HG03066 (cell line): Measurements from ENCODE around the gene HOXA6.

Experiments used
- ATAC-seq: cut with Tn5 transposase; IDR thresholded peaks from one replicate; pipeline ENCODE4 v1.9.1; 2021; ENCODE audit warnings: low read depth; ENCODE audit not compliant: unreplicated experiment

The HOXA6 gene

DNA sequence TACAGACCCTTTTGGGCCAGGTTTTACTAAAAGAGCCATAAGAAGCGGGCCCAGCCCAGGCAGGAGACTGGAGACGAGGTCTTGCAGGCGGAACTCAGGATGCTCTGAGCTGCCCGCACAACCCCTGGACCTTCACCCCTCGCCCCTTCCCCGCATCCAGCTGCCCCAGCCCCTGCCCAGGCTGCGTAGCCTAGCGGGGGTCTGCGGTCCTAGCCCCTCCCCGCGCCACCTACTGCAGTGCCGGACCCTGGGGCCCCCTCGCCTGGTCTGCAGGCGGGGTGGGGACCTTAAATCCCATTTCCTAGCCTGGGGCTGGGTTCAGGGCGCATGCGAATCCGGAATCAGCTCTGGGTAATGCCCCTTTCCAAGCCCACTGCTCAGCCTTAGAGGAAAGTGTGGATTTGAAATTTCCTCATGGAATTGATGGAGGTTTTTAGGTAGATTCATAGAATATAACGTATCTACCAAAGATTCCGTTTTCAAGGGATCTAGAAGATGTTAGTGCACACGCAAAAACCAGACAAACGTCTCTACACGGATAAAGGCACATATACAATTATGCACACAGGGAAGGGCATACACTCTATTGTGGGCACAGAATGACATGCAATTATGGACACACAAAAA, 5.4 kb upstream of the HOXA6 start:
- ATAC-seq = no peak

DNA sequence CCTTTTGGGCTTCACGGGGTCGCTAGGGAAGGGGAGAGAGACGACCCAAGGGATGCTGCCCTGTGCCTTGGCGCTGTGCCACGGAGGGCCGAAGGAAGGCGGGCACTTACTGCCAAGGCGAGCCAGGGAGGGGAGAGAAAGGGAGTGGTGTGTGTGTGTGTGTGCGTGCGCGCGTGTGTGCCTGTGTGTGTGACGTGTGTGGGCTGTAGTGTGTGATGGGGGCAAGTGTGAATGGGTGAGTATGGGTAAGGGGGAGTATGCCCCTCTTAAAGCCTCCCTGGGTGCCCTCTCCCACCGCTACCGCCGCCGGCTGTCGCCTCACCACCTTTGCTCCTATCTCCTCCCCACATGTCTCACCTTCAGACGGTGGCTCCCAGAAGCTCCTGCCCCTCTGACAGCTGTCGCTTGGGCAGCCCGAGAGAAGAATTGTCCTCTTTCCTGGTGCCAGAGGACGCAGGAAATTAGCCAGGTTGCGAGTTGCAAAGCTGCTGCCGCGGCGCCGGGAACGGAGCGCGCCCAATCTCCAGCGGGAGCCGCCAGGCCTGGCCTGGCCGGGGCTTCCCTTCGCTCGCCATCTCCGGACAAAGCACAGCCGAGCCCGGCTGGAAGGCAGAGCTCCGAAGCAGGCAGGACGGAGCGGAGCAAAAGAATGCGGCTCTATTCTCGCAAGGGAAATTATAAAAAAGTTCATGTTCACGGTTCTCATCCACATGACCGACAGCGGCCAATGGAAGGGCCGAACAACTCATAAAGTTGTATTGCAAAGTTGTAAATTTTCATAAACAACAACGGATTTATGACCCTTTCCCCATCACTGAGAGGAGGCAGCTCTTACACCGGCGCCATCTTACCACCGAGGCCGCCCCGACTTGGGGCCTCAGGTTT, 4.6 kb upstream of the HOXA6 start, which contains the start of gene HOXA3:
Gene HOXA3 (minus strand): TSS at position 653 of the 885 bp plus-strand sequence. CDS start 41,943 bp downstream, outside the sequence.
- no peak for ATAC-seq

DNA sequence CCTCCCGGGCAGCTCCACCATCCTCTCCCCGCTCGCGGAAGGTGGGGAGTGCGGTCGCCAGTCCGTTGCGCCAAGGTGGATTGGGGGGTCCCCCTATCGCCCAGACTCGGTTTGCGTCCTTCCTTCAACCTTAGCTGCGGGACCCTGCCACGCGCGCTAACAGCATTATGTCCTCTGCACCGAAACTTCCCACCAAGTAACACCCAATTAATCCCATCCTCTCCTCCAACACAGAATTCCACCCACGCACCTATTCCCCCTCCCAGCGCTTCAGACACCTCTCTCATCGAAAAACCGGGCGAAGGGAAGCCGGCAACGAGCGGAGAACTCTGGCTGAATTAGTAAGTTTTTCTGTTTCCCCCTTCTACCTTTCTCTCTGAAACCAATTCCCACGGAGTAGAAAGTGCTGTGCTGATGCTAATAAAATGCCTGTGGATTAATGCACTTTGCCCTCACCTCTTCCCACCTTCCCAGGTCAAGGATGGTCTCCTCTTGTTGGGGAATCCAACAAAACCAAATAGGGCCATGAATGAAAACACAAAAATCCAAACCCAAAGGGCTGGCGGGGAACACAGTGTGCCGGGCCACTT, 3.9 kb upstream of the HOXA6 start:
- ATAC-seq = no peak

DNA sequence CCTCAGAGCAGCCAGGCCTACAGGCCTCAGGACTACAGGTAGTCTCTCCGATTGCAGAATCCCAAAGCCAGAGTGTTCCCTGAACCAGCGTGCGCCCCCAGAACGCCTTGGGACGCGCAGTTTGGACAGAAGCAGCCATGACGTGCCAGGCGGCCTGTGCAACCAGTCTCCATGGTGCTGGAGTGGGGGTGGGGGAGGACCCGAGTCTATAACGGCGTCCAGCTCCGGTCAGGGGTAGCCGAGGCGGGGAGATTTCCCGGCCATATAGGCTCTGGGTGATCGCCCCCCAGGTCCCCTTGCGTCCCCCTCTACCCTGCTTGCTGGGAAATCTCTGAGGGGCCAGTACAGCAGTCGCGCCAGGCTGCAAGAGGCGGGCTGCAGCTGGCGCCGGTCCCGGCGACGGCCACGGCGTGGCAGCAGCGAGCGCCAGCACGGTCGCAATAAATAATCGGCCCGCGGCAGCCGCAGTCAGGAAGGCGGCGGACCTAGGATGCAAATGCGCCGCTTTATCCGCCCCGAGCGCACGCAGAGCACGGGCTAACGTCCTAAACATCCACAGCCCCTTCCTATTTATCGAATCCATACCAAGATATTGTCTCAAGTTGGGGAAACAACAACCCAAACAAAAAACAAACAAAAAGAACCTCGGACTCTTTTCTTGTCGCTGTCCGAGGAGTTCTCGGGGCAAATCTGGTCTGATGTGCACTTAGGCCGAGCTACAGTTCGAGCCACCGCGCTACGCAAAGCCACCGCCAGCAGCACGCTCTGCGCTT, 3.2 kb upstream of the HOXA6 start:
- peak; percentile 71 for ATAC-seq

DNA sequence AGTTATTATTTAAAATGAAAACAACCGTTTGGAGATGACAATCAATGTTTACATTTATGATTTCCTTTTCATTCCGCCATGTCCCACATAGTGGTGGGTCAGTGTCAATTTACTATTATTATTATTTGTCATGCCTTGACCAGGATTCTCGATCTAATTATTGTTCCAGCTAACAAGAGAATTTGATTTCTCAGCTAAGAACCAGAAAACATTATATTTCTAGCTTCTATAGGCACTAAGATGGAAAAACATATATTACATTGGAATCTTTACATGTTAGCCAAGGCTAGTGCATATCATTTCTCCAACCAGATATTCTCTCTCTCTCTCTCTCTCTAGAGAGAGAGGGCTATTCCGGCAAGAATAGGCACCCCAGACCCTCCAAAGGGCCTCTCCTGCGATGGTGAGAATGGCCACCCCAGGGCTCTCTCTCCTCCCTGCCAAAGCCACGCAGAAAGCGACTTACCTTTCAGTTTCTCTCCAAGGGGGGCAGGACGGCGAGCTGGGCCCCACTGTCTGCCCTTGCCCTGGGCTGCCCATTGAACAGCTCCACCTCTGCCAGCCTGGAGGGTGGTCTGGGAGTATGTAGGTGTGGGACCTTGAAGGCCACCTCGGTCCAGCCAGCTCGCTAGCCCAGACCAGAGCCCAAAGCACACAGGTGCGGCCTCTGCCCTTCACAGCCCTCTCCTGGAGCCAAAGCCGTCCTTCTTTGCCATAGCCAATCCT, 2.4 kb upstream of the HOXA6 start:
- peak; percentile 10 for ATAC-seq

DNA sequence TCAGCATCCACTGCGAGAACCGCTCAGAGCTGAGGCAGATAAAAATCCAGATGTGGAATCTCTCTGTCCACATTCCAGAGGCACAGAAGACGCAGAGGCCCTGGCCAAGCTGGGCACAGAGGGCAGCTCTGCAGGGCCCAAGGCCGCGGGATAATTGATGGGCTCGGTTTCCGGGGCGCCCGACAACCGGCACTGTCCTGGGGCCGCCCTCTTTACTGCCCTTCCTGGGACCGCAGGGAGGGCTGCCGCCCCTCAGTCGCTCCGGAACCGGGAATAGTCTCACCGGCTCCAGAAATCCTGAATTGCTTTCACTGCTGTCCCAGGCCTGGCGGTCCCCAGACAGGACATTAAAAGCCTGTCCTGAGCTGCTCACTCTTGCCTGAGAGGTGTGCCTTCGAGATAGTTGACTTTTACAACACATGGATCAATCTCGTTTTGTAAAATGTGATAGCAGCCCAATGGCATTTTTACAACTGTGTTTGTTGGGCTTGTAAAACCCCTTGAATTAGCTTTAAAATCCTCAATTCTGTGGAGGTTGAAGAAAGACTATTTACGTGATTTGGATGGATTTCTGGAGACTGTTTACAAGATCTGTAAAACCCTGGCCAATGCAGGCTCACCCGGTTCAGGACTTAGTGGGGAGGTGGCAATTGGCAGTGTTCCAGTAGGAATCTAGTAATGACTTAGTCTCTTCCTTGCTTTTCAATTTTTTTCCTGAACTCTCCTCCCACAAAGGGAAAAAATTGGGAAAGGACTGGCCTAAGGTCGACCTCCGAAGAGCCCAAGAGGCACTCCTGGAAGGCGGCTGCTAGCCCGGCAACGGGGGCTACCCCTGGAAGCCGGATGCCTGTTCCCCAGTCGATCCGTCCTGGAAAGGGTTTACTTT, 1.4 kb upstream of the HOXA6 start:
- no peak for ATAC-seq

DNA sequence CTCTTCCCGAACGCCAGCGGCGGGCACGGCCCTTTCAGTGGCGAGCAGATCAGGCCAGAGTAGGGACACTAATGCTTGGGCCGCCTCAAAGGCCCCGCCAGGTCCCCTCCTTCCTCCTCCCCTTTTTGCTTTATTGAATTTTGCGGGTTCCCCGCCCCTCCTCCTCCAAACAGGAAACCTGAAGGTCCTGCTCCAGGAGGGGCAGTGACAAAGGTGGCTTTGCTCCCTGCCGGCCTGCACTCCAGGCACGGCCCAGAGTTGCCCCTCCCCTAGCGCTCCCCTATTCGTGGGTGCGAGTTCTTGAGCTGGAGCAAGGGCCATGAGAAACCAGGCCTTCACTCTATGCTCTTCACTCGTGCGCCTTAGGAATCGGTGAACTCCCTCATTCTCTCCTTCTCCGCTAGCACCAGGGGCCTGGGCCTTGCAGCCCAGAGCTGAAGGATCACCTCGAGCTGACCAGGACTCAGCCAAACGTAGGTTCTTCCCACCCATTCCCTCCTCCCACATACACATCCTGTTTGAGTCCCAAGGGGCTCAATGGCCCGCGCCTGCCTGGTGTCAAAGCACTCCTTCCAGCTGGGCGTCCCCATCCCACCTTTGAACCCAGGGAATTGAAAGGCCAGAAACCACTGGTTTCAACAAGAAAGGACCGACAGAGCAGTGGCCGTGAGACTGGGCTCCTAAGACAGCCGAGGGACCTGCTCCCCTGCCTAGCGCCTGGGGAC, 619 bp upstream of the HOXA6 start:
- no peak for ATAC-seq

DNA sequence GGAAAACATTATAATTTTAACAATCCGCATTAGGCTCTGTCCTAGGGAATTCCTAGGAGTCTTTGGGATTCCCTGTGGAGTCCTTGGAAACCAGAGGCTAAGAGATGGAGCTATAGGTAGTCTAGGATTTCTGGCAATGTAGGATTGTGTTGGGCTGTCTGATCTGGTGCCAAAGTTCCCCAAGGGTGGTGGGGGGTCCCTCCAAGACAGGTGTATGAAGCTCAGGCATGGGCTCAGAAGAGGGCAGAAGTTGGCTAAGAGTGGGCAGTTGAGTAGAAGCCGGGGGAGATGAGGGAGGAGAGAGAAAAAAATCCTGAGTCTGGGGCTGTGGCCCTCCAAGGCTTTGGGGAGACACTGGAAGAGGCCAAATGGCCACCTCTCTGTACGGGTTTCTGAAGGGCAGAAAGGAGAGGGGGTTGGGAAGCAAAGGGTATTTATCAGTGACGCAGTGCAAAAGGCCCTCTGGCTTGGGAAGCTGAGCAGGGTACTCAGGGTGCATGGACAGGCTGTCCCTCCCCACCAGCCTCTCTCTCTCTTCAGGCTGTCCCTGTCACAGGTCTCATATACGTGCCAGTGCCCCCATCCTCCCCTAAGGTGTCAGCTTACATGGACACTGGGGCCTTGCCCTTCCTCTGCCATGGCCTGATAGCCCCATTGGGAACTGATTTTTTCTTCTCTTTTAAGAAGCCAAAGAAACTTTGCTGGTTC, 929 bp downstream of the HOXA6 start:
- ATAC-seq = no peak

DNA sequence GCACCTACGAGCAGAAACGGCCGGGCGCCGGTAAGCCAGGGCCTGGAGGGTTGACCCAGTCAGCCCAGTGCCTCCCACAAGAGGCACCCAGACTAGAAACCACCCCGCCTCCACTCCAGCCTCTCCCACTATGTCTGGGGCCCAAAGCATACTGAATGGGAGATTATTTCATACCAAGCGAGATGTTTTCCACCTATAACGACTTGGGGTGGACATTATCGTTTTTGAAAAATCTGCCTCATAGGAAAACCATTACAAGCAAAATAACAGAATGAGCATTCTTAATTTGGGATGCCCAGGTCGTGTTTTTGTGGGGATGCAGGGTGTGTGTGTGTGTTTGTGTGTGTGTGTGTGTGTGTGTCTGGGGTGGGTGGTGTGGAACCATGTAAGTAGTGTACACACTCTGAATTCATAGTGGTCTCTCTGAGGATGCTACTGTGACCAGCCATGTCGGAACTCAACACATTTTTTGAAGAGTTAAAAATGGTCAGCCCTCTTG, 1.6 kb downstream of the HOXA6 start:
- no peak for ATAC-seq

DNA sequence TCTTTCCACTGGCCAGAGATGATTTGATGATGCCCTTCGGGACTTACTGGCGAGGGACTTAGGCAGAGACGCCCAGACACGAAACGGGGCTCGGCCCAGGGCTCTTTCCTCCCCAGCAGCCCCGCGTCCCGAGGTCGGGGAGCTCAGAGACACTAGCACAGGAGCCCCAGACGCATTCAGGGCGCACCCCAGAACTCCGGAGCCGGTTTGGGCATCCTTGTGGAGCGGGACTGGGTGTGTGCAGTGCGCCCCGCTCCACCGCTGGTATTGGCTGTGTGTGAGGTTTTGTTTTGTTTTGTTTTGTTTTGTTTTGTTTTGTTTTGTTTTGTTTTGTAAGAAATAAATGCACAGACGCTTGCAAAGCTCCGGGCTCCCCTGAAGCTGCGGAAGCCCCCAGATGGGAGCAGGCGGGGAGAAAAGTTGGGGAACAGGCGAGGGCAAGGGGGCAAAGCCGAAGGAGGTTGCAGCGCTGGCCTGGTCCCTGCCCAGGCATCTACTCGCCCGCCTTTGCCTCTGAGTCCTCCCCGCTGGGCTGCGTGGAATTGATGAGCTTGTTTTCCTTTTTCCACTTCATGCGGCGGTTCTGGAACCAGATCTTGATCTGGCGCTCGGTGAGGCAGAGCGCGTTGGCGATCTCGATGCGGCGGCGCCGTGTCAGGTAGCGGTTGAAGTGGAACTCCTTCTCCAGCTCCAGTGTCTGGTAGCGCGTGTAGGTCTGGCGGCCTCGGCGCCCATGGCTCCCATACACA, 2.2 kb downstream of the HOXA6 start:
- no peak for ATAC-seq

DNA sequence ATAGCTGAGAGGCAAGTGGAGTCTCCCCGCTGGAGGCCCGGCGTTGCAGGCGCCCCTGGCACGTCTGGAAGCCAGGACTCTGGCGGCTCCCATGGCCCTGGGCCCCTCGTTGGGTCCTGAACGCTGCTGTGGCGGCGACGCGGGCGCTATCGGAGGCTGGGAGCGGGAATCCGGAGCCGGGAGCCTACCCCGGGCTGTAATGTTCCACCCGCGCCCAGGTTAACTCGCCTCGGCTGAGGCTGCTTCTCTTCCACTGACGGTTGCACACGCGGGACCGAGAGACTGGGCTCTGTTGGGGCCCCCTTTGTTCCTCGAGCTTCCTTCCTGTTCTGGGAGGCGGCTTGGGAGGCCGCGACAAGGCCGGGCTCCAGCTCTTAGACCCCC, 2.8 kb downstream of the HOXA6 start:
- ATAC-seq = no peak

DNA sequence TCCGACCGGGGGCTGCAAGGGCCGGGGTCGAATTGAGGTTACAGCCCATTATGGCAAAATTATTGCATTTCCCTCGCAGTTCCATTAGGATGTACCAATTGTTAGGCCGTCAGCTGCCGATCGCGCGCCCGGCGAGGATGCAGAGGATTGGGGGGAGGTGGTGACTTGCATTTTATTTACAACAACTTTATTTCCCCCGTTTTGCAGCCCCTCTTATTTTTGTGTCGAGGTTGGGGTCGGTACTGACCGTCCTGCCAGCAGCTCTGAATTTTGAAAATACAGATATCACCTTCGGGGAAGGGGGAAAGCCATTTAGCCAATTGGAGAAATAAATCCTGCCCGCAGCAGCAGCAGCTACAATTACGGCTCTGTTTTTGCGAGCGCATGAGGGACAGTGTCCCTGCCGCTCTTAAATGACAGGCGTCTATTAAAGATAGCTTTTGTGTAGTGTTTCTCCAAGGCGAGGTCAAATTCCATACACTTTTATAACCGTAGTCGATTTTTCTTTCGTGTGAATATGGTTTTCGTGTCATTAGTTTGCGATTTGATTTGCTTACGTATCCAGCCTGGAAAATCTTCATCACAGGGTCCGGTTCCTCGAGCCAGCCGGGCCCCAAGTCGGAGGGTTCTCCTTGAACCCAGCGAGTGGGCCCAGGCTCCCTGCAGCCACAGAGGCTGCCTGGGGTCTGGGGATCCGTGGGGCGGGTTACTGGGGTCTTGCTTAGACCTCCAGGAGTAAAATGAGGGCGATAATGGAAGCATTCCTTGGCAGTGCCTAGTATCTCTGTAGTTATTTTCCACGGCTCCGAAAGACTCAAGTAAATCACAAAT, 3.4 kb downstream of the HOXA6 start:
- ATAC-seq = no peak

DNA sequence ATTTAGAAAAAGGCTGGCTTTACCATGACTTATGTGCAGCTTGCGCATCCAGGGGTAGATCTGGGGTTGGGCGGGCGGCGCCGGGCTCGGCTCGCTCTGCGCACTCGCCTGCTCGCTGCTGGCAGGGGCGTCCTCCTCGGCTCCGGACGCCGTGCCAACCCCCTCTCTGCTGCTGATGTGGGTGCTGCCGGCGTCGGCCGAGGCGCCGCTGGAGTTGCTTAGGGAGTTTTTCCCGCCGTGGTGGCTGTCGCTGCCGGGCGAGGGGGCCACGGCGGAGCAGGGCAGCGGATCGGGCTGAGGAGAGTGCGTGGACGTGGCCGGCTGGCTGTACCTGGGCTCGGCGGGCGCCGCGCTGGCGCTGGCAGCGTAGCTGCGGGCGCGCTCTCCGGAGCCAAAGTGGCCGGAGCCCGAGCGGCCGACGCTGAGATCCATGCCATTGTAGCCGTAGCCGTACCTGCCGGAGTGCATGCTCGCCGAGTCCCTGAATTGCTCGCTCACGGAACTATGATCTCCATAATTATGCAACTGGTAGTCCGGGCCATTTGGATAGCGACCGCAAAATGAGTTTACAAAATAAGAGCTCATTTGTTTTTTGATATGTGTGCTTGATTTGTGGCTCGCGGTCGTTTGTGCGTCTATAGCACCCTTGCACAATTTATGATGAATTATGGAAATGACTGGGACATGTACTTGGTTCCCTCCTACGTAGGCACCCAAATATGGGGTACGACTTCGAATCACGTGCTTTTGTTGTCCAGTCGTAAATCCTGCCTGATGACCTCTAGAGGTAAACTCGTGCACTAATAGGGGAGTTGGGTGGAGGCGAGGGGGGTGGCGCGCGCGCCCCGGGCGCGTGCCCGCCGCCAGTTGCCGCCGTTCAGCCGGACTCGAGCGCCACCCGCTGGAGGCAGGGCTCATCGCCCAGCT, 4.3 kb downstream of the HOXA6 start, which contains the start of gene HOXA5:
Gene HOXA5 (minus strand): TSS at position 659 of the 927 bp plus-strand sequence. CDS start 74 bp downstream, at position 585.
- ATAC-seq = no peak

DNA sequence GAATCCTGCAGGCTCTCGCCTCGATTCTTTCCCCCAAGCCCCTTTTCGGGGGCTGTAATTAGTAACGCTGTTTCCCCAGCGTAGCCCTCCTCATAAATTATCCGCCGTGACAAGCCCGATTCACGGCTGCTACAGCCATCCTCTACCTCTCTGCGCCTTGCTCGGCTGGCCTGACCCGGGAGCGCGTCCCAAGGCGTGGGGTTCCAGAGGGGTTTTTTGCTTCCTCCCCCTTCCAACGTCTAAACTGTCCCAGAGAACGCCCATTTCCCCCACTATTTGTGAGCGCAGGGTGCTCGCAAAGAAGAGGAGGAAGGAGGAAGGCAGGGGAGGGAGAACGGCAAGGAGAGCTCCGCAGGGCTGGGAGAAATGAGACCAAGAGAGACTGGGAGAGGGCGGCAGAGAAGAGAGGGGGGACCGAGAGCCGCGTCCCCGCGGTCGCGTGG, 5.0 kb downstream of the HOXA6 start:
- ATAC-seq = no peak
